H1 (cell line): Measurements from ENCODE around the gene NKPD1. TPM values are rescaled to one million over a fixed set of nuclear protein-coding genes. Genes with fewer than 3 reads are reported as not detected.

Source experiments
- BACH1 ChIP-seq: IDR thresholded peaks from 2 replicates; pipeline ENCODE4 v1.6.1; 2012; ENCODE audit warnings: low read length, improper control_type of control experiment
- CHD1 ChIP-seq: IDR thresholded peaks from 2 replicates; pipeline ENCODE4 v1.6.1; 2012; ENCODE audit warnings: low read depth, low read length, improper control_type of control experiment
- CHD2 ChIP-seq: IDR thresholded peaks from 2 replicates; pipeline ENCODE4 v1.6.1; 2012; ENCODE audit warnings: low read length, improper control_type of control experiment
- EGR1 ChIP-seq: IDR thresholded peaks from 2 replicates; pipeline ENCODE4 v1.6.1; 2011; ENCODE audit warnings: low read depth, low read length, borderline replicate concordance
- MAX ChIP-seq: IDR thresholded peaks from 2 replicates; pipeline ENCODE4 v1.6.1; 2012; ENCODE audit warnings: inconsistent platforms
- RAD21 ChIP-seq, 2 experiments: IDR thresholded peaks in 1 of 2; conservative IDR thresholded peaks in 1 of 2; 2 replicates each; pipeline ENCODE4 v1.6.1; 2011; ENCODE audit warnings: low read depth in 2 of 2, low read length in 2 of 2, improper control_type of control experiment in 1 of 2, inconsistent platforms in 1 of 2, mild to moderate bottlenecking in 1 of 2, moderate library complexity in 1 of 2
- SP2 ChIP-seq: IDR thresholded peaks from 2 replicates; pipeline ENCODE4 v1.6.1; 2012; ENCODE audit warnings: mild to moderate bottlenecking, low read length, inconsistent platforms
- TAF7 ChIP-seq: optimal IDR thresholded peaks from 2 replicates; pipeline ENCODE3; 2011; ENCODE audit warnings: low read depth, mild to moderate bottlenecking, inconsistent platforms, low read length, moderate library complexity, borderline replicate concordance
- polyA plus RNA-seq, 7 experiments: library from polyadenylated mRNA; depleted of rRNA in 3 of 7; stranded (reverse) in 5 of 7; unstranded in 2 of 7; fragments of >200 nt in 5 of 7; fragments of 200-250 nt in 2 of 7; gene quantifications; 1 replicate in 5 of 7; 2 replicates in 1 of 7; 4 replicates in 1 of 7; pipeline versions ENCODE4 v1.2.1 to v1.2.3, GENCODE V29; 2011 to 2013; ENCODE audit warnings: missing spikeins in 2 of 7, mixed read lengths in 2 of 7
- total RNA-seq: library from RNA; stranded (reverse); fragmentation: NEBNext Ultra II Directional; extraction: Animal tissue kit (Norgen Biotek cat#: 25700); gene quantifications from 2 replicates; pipeline ENCODE4 v1.2.1, GENCODE V29; 2021

Gene NKPD1
- total and polyA plus RNA-seq, 2 of the 8 experiments (the other 6 are each of a cell fraction or from before 2014, with no cell fraction given), result 0.30 to 0.39 TPM

- TF ChIP-seq CHD1 (no peak), TAF7 (no peak), EGR1 (no peak), CHD2 (no peak), MAX (no peak), SP2 (no peak), BACH1 (no peak), RAD21 (IDR thresholded peaks at IDR 0.05 in 1 of 2, conservative IDR thresholded peaks at IDR 0.05 in 1 of 2; ENCODE audit: low read depth in 2 of 2, low read length in 2 of 2) (no peak)
Observed at GRCh38 chr19:45121827-45122345, 38.9 kb downstream of the NKPD1 start (continued).
